K562 (cell line): Measurements from ENCODE around the gene NCCRP1. TPM values are rescaled to one million over a fixed set of nuclear protein-coding genes. Genes with fewer than 3 reads are reported as not detected.
A peak's percentile ranks its signal among the peaks of the same experiment; 100 is the strongest.

Experiments
- ARNT ChIP-seq, 2 experiments: fragments of 450-650 bp; IDR thresholded peaks; 2 replicates each; pipeline ENCODE4 v1.6.1; 2016; ENCODE audit warnings: mild to moderate bottlenecking in 1 of 2
- KAT7 ChIP-seq: sonication (generic); formaldehyde crosslinking; IDR thresholded peaks from 2 replicates; pipeline ENCODE4 v1.8.0; 2022; ENCODE audit warnings: missing genetic modification reagents, mild to moderate bottlenecking, borderline replicate concordance
- LEF1 ChIP-seq: fragments of 450-650 bp; IDR thresholded peaks from 2 replicates; pipeline ENCODE4 v1.6.1; 2016; ENCODE audit warnings: mild to moderate bottlenecking
- MAFK ChIP-seq: IDR thresholded peaks from 2 replicates; pipeline ENCODE4 v1.6.1; 2011; ENCODE audit warnings: low read length, improper control_type of control experiment
- MEF2A ChIP-seq: IDR thresholded peaks from 2 replicates; pipeline ENCODE4 v1.6.1; 2011; ENCODE audit warnings: low read depth, mild to moderate bottlenecking, low read length, moderate library complexity; ENCODE audit not compliant: control insufficient read depth
- NBN ChIP-seq: fragments of 450-650 bp; IDR thresholded peaks from 2 replicates; pipeline ENCODE4 v1.6.1; 2016; ENCODE audit warnings: low read depth, mild to moderate bottlenecking
- NFIC ChIP-seq: fragments of 450-650 bp; IDR thresholded peaks from 2 replicates; pipeline ENCODE4 v1.6.1; 2017; ENCODE audit warnings: mild to moderate bottlenecking, inconsistent platforms
- NFYB ChIP-seq: IDR thresholded peaks from 2 replicates; pipeline ENCODE4 v1.6.1; 2011; ENCODE audit warnings: mild to moderate bottlenecking, moderate library complexity; ENCODE audit not compliant: insufficient read length; ENCODE audit errors: extremely low read depth
- NR2C2 ChIP-seq, 2 experiments: fragments of 200-800 bp in 1 of 2; sonication (Bioruptor generic) in 1 of 2; sonication (generic) in 1 of 2; formaldehyde crosslinking in 1 of 2; IDR thresholded peaks; 2 replicates each; pipeline versions ENCODE4 v1.6.1 to v1.8.0; 2016 to 2022; ENCODE audit warnings: mild to moderate bottlenecking in 1 of 2, missing compliant biosample characterization in 1 of 2, missing genetic modification characterization in 1 of 2, missing genetic modification reagents in 1 of 2
- PHB ChIP-seq: fragments of 250-450 bp; sonication (Bioruptor Pico); IDR thresholded peaks from 2 replicates; pipeline ENCODE4 v1.5.0; 2021
- PYGO2 ChIP-seq: fragments of 450-650 bp; IDR thresholded peaks from 2 replicates; pipeline ENCODE4 v1.6.1; 2016; ENCODE audit warnings: mild to moderate bottlenecking, missing genetic modification characterization, moderate library complexity, missing compliant biosample characterization
- ZNF263 ChIP-seq: sonication (generic); formaldehyde crosslinking; IDR thresholded peaks from 2 replicates; pipeline ENCODE4 v1.8.0; 2022; ENCODE audit warnings: mild to moderate bottlenecking, missing genetic modification reagents, borderline replicate concordance
- ZNF324 ChIP-seq: fragments of 250-450 bp; sonication (Bioruptor Pico); IDR thresholded peaks from 2 replicates; pipeline ENCODE4 v1.4.0; 2020; ENCODE audit warnings: mild to moderate bottlenecking
- polyA plus RNA-seq, 8 experiments: library from polyadenylated mRNA; depleted of rRNA in 4 of 8; stranded (reverse) in 5 of 8; unstranded in 3 of 8; fragments of >200 nt; fragmentation: Nextera tagmentation in 2 of 8; fragmentation: Illumina TruSeq in 1 of 8; extraction: Ambion mirVana in 2 of 8; extraction: Trizol in 1 of 8; gene quantifications; 2 replicates each; pipeline versions ENCODE4 v1.2.1 to v1.2.3, GENCODE V29; 2011 to 2014; ENCODE audit warnings: inconsistent platforms in 1 of 8, missing spikeins in 1 of 8
- total RNA-seq, 7 experiments: library from RNA; depleted of rRNA in 6 of 7; stranded (reverse); fragments of >200 nt in 6 of 7; fragmentation: Illumina TruSeq in 2 of 7; extraction: Trizol in 2 of 7; gene quantifications; 2 replicates each; pipeline versions ENCODE4 v1.2.1 to v1.2.3, GENCODE V29; 2011 to 2021; ENCODE audit warnings: low replicate concordance in 1 of 7
- TF ChIP-seq, protein P1 (sequence below): fragments of 200-800 bp; sonication (Bioruptor generic); IDR thresholded peaks from 2 replicates; pipeline ENCODE4 v1.6.1; 2017; ENCODE audit warnings: missing genetic modification characterization, missing compliant biosample characterization
- TF ChIP-seq, protein P2 (sequence below): sonication (generic); formaldehyde crosslinking; IDR thresholded peaks from 2 replicates; pipeline ENCODE4 v1.8.0; 2022; ENCODE audit warnings: mild to moderate bottlenecking, low read depth, missing genetic modification reagents
- TF ChIP-seq, protein P3 (sequence below): fragments of 450-650 bp; IDR thresholded peaks from 2 replicates; pipeline ENCODE4 v1.6.1; 2016; ENCODE audit warnings: missing biosample characterization, missing genetic modification characterization
- TF ChIP-seq, protein P4 (sequence below), 3 experiments: fragments of 200-800 bp in 1 of 3; fragments of 250-450 bp in 1 of 3; fragments of 450-650 bp in 1 of 3; sonication (Bioruptor Pico) in 1 of 3; sonication (Bioruptor generic) in 1 of 3; formaldehyde crosslinking in 1 of 3; IDR thresholded peaks; 2 replicates each; pipeline versions ENCODE4 v1.6.1 to v1.8.0; 2016 to 2022; ENCODE audit warnings: mild to moderate bottlenecking in 2 of 3, missing genetic modification characterization in 2 of 3, missing compliant biosample characterization in 1 of 3, moderate library complexity in 1 of 3
- TF ChIP-seq, protein P5 (sequence below): fragments of 250-450 bp; sonication (Bioruptor Pico); IDR thresholded peaks from 2 replicates; pipeline ENCODE4 v1.9.0; 2021; ENCODE audit warnings: mild to moderate bottlenecking, inconsistent platforms

Gene NCCRP1
- total and polyA plus RNA-seq, 9 of the 15 experiments (the other 6 are each of a cell fraction or from before 2014, with no cell fraction given), result 0.05 TPM; not detected in 8

DNA sequence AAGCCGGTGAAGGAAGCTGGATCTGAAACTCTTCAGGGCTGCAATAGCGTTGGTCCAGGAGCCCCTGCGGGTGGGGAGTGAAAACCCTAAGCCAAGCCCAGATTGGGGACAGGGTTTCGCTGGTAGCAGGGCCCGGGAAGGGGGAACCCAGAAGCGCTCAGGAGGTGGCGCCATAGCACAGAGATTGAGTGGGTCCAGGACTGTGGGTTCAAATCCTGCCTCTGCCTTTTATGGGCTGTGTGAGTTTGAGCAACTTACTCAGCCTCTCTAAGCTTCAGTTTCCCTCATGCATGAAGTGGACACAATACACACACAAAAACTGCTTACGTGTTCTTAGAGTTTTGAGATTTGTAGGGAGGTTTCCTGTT lies 15.6 kb downstream of the NCCRP1 start (continued):
- TF ChIP-seq NR2C2 (CRISPR knock-in tag; IDR thresholded peaks at IDR 0.05) (no peak), NR2C2 (tag; IDR thresholded peaks at IDR 0.05) (no peak), PHB (CRISPR knock-in tag) (no peak), NBN (peak; percentile 42; the same call in 1 of the 2 replicates), KAT7 (CRISPR knock-in tag) (no peak), ZNF263 (CRISPR knock-in tag) (no peak), PYGO2 (no peak), MAFK (no peak), ARNT (IDR thresholded peaks at IDR 0.05) (peak in 1 of 2 experiments; percentile 44; a peak in 1 of 4 replicates), MEF2A (no peak), NFYB (no peak), NFIC (no peak), ZNF324 (CRISPR knock-in tag) (no peak), LEF1 (no peak)
- TF ChIP-seq, protein P1, sequence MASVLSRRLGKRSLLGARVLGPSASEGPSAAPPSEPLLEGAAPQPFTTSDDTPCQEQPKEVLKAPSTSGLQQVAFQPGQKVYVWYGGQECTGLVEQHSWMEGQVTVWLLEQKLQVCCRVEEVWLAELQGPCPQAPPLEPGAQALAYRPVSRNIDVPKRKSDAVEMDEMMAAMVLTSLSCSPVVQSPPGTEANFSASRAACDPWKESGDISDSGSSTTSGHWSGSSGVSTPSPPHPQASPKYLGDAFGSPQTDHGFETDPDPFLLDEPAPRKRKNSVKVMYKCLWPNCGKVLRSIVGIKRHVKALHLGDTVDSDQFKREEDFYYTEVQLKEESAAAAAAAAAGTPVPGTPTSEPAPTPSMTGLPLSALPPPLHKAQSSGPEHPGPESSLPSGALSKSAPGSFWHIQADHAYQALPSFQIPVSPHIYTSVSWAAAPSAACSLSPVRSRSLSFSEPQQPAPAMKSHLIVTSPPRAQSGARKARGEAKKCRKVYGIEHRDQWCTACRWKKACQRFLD (CRISPR knock-in tag), result no peak
- TF ChIP-seq, protein P2, sequence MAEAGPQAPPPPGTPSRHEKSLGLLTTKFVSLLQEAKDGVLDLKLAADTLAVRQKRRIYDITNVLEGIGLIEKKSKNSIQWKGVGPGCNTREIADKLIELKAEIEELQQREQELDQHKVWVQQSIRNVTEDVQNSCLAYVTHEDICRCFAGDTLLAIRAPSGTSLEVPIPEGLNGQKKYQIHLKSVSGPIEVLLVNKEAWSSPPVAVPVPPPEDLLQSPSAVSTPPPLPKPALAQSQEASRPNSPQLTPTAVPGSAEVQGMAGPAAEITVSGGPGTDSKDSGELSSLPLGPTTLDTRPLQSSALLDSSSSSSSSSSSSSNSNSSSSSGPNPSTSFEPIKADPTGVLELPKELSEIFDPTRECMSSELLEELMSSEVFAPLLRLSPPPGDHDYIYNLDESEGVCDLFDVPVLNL, result no peak
- TF ChIP-seq, protein P3, sequence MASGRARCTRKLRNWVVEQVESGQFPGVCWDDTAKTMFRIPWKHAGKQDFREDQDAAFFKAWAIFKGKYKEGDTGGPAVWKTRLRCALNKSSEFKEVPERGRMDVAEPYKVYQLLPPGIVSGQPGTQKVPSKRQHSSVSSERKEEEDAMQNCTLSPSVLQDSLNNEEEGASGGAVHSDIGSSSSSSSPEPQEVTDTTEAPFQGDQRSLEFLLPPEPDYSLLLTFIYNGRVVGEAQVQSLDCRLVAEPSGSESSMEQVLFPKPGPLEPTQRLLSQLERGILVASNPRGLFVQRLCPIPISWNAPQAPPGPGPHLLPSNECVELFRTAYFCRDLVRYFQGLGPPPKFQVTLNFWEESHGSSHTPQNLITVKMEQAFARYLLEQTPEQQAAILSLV (tag), result no peak
- TF ChIP-seq, protein P4, sequence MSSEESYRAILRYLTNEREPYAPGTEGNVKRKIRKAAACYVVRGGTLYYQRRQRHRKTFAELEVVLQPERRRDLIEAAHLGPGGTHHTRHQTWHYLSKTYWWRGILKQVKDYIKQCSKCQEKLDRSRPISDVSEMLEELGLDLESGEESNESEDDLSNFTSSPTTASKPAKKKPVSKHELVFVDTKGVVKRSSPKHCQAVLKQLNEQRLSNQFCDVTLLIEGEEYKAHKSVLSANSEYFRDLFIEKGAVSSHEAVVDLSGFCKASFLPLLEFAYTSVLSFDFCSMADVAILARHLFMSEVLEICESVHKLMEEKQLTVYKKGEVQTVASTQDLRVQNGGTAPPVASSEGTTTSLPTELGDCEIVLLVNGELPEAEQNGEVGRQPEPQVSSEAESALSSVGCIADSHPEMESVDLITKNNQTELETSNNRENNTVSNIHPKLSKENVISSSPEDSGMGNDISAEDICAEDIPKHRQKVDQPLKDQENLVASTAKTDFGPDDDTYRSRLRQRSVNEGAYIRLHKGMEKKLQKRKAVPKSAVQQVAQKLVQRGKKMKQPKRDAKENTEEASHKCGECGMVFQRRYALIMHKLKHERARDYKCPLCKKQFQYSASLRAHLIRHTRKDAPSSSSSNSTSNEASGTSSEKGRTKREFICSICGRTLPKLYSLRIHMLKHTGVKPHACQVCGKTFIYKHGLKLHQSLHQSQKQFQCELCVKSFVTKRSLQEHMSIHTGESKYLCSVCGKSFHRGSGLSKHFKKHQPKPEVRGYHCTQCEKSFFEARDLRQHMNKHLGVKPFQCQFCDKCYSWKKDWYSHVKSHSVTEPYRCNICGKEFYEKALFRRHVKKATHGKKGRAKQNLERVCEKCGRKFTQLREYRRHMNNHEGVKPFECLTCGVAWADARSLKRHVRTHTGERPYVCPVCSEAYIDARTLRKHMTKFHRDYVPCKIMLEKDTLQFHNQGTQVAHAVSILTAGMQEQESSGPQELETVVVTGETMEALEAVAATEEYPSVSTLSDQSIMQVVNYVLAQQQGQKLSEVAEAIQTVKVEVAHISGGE (CRISPR knock-in tag; IDR thresholded peaks at IDR 0.05), result no peak
- TF ChIP-seq, protein P5, sequence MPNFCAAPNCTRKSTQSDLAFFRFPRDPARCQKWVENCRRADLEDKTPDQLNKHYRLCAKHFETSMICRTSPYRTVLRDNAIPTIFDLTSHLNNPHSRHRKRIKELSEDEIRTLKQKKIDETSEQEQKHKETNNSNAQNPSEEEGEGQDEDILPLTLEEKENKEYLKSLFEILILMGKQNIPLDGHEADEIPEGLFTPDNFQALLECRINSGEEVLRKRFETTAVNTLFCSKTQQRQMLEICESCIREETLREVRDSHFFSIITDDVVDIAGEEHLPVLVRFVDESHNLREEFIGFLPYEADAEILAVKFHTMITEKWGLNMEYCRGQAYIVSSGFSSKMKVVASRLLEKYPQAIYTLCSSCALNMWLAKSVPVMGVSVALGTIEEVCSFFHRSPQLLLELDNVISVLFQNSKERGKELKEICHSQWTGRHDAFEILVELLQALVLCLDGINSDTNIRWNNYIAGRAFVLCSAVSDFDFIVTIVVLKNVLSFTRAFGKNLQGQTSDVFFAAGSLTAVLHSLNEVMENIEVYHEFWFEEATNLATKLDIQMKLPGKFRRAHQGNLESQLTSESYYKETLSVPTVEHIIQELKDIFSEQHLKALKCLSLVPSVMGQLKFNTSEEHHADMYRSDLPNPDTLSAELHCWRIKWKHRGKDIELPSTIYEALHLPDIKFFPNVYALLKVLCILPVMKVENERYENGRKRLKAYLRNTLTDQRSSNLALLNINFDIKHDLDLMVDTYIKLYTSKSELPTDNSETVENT, result no peak
